WERI-Rb-1 (cell line): ENCODE data around the gene USP14.

Experiments used
- DNase-seq: peaks from one replicate; pipeline ENCODE4 v3.0.0-alpha.2; 2020
- H3K27ac ChIP-seq: fragments of 250-450 bp; sonication (Bioruptor Pico); 2 replicates; pipeline ENCODE4 v1.5.1; 2020; ENCODE audit warnings: mild to moderate bottlenecking, moderate library complexity
- H3K27me3 ChIP-seq: fragments of 250-450 bp; sonication (Bioruptor Pico); 2 replicates; pipeline ENCODE4 v1.5.1; 2021; ENCODE audit warnings: mild to moderate bottlenecking, low read depth, moderate library complexity; ENCODE audit not compliant: insufficient read depth, severe bottlenecking
- H3K36me3 ChIP-seq: fragments of 250-450 bp; sonication (Bioruptor Pico); 2 replicates; pipeline ENCODE4 v1.5.1; 2020; ENCODE audit warnings: mild to moderate bottlenecking, moderate library complexity
- H3K4me3 ChIP-seq: 2 replicates; pipeline ENCODE4 v1.5.1; 2011; ENCODE audit warnings: low read depth, mild to moderate bottlenecking, control low read depth, low read length
- H3K9me3 ChIP-seq: fragments of 250-450 bp; sonication (Bioruptor Pico); 2 replicates; pipeline ENCODE4 v1.5.1; 2021; ENCODE audit warnings: mild to moderate bottlenecking, moderate library complexity; ENCODE audit not compliant: severe bottlenecking
- CTCF ChIP-seq: IDR thresholded peaks from 2 replicates; pipeline ENCODE4 v1.5.1; 2011; ENCODE audit warnings: low read depth, mild to moderate bottlenecking, control low read depth, inconsistent platforms, low read length

Gene USP14

GRCh38 chr18:210733-211132 is 52.4 kb downstream of the USP14 start:
- no peak overlapping the region for H3K27ac ChIP-seq
- TF ChIP-seq CTCF, result no peak
- peaks cover 70% of the 10 kb centered on the region for H3K36me3 ChIP-seq

GRCh38 chr18:211582-211981 is 53.2 kb downstream of the USP14 start:
- no peaks in the 10 kb centered on the region for H3K9me3 ChIP-seq
- H3K27ac ChIP-seq, result no peak overlapping the region
- no peak for TF ChIP-seq CTCF
- H3K4me3 ChIP-seq, result no peak overlapping the region
- DNase-seq, result no peak
- no peaks in the 10 kb centered on the region for H3K27me3 ChIP-seq
- H3K36me3 ChIP-seq, result peaks cover 68% of the 10 kb centered on the region

More at GRCh38 chr18:210733-211132, 52.4 kb downstream of the USP14 start:
- H3K9me3 ChIP-seq, result no peaks in the 10 kb centered on the region
- no peak for DNase-seq
- no peaks in the 10 kb centered on the region for H3K27me3 ChIP-seq
- no peak overlapping the region for H3K4me3 ChIP-seq

- no peaks in the 10 kb centered on the region for H3K27me3 ChIP-seq
- no peak overlapping the region for H3K27ac ChIP-seq
- no peak overlapping the region for H3K4me3 ChIP-seq
- H3K36me3 ChIP-seq, result peaks cover 78% of the 10 kb centered on the region
- H3K9me3 ChIP-seq, result no peaks in the 10 kb centered on the region
- no peak for TF ChIP-seq CTCF
- no peak for DNase-seq
Measured at GRCh38 chr18:212780-213179, 54.4 kb downstream of the USP14 start.

GRCh38 chr18:213505-213904 is 55.1 kb downstream of the USP14 start:
- no peaks in the 10 kb centered on the region for H3K27me3 ChIP-seq
- TF ChIP-seq CTCF, result no peak
- peaks cover 83% of the 10 kb centered on the region for H3K36me3 ChIP-seq
- no peak overlapping the region for H3K27ac ChIP-seq
- no peak overlapping the region for H3K4me3 ChIP-seq
- H3K9me3 ChIP-seq, result no peaks in the 10 kb centered on the region
- no peak for DNase-seq

- no peak for DNase-seq
- Histone ChIP-seq H3K4me3 (no peak overlapping the region), H3K27ac (no peak overlapping the region), H3K27me3 (no peaks in the 10 kb centered on the region), H3K9me3 (no peaks in the 10 kb centered on the region), H3K36me3 (peaks cover 83% of the 10 kb centered on the region)
- no peak for TF ChIP-seq CTCF
Measured at GRCh38 chr18:213966-214365, 55.6 kb downstream of the USP14 start.

GRCh38 chr18:215448-216010 is 57.2 kb downstream of the USP14 start:
- no peak for TF ChIP-seq CTCF
- peaks cover 75% of the 10 kb centered on the region for H3K36me3 ChIP-seq
- H3K27me3 ChIP-seq, result no peaks in the 10 kb centered on the region
- no peak for DNase-seq
- H3K27ac ChIP-seq, result no peak overlapping the region
- H3K9me3 ChIP-seq, result no peaks in the 10 kb centered on the region
- no peak overlapping the region for H3K4me3 ChIP-seq
